ENCODE results near the gene PHLDA1. TPM values are rescaled to one million over a fixed set of nuclear protein-coding genes. Genes with fewer than 3 reads are reported as not detected.
A peak's percentile ranks its signal among the peaks of the same experiment; 100 is the strongest.

PHLDA1 gene
- total and polyA plus RNA-seq, 12 donors: 1.5 to 43.5 (median 19.4) TPM

GRCh38 chr12:76013603-76014002 is 18.0 kb downstream of the PHLDA1 start:
- no peaks in the 10 kb centered on the region for H3K27me3 ChIP-seq
- no peak overlapping the region for H3K27ac ChIP-seq
- no peaks in the 10 kb centered on the region for H3K36me3 ChIP-seq
- peaks cover 0 to 10% (median 2%) of the 10 kb centered on the region in 9 donors for H3K4me1 ChIP-seq
- H3K9me3 ChIP-seq: no peaks in the 10 kb centered on the region
- DNase-seq: no peak
- H3K4me3 ChIP-seq: no peak overlapping the region
- intact Hi-C loops (cut with DNase I): no loop called here
- WGBS, 2 donors: 99% methylated on average over 4 of the region's 4 CpGs
- TF ChIP-seq CTCF (IDR thresholded peaks at IDR 0.05): no peak
- no peak for ATAC-seq

DNA sequence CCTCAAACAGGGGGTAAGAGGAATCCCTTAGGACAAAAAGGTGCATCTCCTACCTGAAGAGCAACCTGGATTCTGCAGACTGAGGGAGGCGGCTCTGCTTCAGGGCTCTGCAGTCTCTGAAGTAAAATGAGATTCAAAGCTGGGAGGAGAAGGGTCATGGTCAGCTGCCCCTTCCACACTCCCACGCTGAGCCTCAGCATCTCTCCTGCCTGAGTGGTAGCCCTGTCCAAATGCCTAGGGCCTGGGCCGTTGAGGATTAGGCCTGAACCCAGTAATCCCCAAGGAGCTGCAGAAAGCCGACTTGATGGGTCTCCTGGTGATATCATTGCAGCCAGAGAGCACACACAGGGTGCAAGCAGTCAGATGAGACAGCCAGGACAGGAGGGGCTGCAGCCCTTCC is 18.9 kb downstream of the PHLDA1 start:
- DNase-seq: no peak
- no peak for TF ChIP-seq CTCF (IDR thresholded peaks at IDR 0.05)
- Histone ChIP-seq H3K4me3 (no peak overlapping the region), H3K4me1 (peaks cover 0 to 1% (median 0%) of the 10 kb centered on the region in 9 donors), H3K36me3 (no peaks in the 10 kb centered on the region), H3K27ac (no peak overlapping the region), H3K27me3 (no peaks in the 10 kb centered on the region), H3K9me3 (no peaks in the 10 kb centered on the region)
- ATAC-seq: no peak
- intact Hi-C loops (cut with DNase I): no loop called here
- WGBS, 2 donors: 90 to 91% methylated on average over 4 of the region's 4 CpGs

- no peaks in the 10 kb centered on the region for H3K9me3 ChIP-seq
- peak overlapping the region in 6 of 10 donors; percentile 13 to 69 (median 36) for H3K27ac ChIP-seq
- 71 to 73% methylated on average over 6 of the region's 6 CpGs for WGBS, 2 donors
- H3K27me3 ChIP-seq: no peaks in the 10 kb centered on the region
- TF ChIP-seq CTCF (IDR thresholded peaks at IDR 0.05): no peak
- no peak overlapping the region for H3K4me3 ChIP-seq
- no peaks in the 10 kb centered on the region for H3K36me3 ChIP-seq
- intact Hi-C loops (cut with DNase I): no loop called here
- DNase-seq (no peak), ATAC-seq (peak in 3 of 8 donors; percentile 29 to 53 (median 37))
- H3K4me1 ChIP-seq: no peaks in the 10 kb centered on the region
These were observed 20.7 kb downstream of the PHLDA1 start for GRCh38 chr12:76010732-76011458.

DNA sequence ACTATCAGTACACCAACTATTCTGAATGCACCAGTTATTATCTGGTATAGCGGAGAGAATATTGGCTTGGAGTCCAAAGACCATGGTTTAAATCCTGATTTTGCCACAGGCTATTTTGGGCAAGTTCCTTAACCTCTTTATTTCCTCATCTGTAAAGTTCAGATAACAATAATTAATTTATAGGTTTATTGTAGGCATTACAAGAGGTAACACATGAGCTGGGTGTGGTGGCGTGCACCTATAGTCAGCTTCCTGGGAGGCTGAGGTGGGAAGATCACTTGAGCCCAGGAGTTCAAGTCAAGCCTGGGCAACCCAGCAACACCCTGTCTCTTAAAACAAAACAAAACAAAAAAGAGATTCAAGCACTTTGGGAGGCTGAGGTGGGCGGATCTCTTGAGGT is 23.1 kb downstream of the PHLDA1 start:
- H3K27ac ChIP-seq: no peak overlapping the region
- no peaks in the 10 kb centered on the region for H3K36me3 ChIP-seq
- peaks cover 0 to 3% (median 0%) of the 10 kb centered on the region in 11 donors for H3K9me3 ChIP-seq
- DNase-seq (no peak), ATAC-seq (no peak)
- H3K27me3 ChIP-seq: no peaks in the 10 kb centered on the region
- intact Hi-C loops (cut with DNase I): no loop called here
- H3K4me1 ChIP-seq: no peaks in the 10 kb centered on the region
- TF ChIP-seq CTCF (IDR thresholded peaks at IDR 0.05): no peak
- no peak overlapping the region for H3K4me3 ChIP-seq
- 90 to 93% methylated on average over 3 of the region's 3 CpGs for WGBS, 2 donors
